Panc1 (cell line): ENCODE measurements around the gene TMC7.

Source experiments
- POLR2AphosphoS5 ChIP-seq: IDR thresholded peaks from 2 replicates; pipeline ENCODE4 v1.6.1; 2012; ENCODE audit warnings: mild to moderate bottlenecking, low read depth, low read length, moderate library complexity
- SIN3A ChIP-seq: IDR thresholded peaks from 2 replicates; pipeline ENCODE4 v1.6.1; 2012; ENCODE audit warnings: low read depth, mild to moderate bottlenecking, low read length, moderate library complexity, borderline replicate concordance; ENCODE audit not compliant: insufficient read depth
- TCF7L2 ChIP-seq: IDR thresholded peaks from 2 replicates; pipeline ENCODE4 v1.6.1; 2011; ENCODE audit warnings: mild to moderate bottlenecking, low read depth, low read length, inconsistent platforms
- TF ChIP-seq, protein P1 (sequence below), 2 experiments: IDR thresholded peaks; 2 replicates each; pipeline ENCODE4 v1.6.1; 2011 to 2012; ENCODE audit warnings: low read depth in 2 of 2, control low read depth in 1 of 2, low read length in 1 of 2, mild to moderate bottlenecking in 1 of 2, moderate library complexity in 1 of 2; ENCODE audit not compliant: insufficient read depth in 1 of 2
- TF ChIP-seq, protein P2 (sequence below): fragments of 450-650 bp; IDR thresholded peaks from 2 replicates; pipeline ENCODE4 v1.5.1; 2017; ENCODE audit warnings: mild to moderate bottlenecking

GRCh38 chr16:19006446-19007315 is 22.9 kb downstream of the TMC7 start:
- TF ChIP-seq, protein P1, sequence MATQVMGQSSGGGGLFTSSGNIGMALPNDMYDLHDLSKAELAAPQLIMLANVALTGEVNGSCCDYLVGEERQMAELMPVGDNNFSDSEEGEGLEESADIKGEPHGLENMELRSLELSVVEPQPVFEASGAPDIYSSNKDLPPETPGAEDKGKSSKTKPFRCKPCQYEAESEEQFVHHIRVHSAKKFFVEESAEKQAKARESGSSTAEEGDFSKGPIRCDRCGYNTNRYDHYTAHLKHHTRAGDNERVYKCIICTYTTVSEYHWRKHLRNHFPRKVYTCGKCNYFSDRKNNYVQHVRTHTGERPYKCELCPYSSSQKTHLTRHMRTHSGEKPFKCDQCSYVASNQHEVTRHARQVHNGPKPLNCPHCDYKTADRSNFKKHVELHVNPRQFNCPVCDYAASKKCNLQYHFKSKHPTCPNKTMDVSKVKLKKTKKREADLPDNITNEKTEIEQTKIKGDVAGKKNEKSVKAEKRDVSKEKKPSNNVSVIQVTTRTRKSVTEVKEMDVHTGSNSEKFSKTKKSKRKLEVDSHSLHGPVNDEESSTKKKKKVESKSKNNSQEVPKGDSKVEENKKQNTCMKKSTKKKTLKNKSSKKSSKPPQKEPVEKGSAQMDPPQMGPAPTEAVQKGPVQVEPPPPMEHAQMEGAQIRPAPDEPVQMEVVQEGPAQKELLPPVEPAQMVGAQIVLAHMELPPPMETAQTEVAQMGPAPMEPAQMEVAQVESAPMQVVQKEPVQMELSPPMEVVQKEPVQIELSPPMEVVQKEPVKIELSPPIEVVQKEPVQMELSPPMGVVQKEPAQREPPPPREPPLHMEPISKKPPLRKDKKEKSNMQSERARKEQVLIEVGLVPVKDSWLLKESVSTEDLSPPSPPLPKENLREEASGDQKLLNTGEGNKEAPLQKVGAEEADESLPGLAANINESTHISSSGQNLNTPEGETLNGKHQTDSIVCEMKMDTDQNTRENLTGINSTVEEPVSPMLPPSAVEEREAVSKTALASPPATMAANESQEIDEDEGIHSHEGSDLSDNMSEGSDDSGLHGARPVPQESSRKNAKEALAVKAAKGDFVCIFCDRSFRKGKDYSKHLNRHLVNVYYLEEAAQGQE (IDR thresholded peaks at IDR 0.05; ENCODE audit: insufficient read depth in 1 of 2, low read depth in 2 of 2, low read length in 1 of 2) = no peak
- TF ChIP-seq, protein P2, sequence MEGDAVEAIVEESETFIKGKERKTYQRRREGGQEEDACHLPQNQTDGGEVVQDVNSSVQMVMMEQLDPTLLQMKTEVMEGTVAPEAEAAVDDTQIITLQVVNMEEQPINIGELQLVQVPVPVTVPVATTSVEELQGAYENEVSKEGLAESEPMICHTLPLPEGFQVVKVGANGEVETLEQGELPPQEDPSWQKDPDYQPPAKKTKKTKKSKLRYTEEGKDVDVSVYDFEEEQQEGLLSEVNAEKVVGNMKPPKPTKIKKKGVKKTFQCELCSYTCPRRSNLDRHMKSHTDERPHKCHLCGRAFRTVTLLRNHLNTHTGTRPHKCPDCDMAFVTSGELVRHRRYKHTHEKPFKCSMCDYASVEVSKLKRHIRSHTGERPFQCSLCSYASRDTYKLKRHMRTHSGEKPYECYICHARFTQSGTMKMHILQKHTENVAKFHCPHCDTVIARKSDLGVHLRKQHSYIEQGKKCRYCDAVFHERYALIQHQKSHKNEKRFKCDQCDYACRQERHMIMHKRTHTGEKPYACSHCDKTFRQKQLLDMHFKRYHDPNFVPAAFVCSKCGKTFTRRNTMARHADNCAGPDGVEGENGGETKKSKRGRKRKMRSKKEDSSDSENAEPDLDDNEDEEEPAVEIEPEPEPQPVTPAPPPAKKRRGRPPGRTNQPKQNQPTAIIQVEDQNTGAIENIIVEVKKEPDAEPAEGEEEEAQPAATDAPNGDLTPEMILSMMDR = no peak
- no peak for TF ChIP-seq SIN3A
- no peak for TF ChIP-seq POLR2AphosphoS5
- no peak for TF ChIP-seq TCF7L2
